Uterus (tissue), 2 donors: ENCODE measurements around the gene PTX4.

Experiments
- POLR2A ChIP-seq, 2 donors: fragments of 450-650 bp; IDR thresholded peaks; one replicate each; pipeline ENCODE4 v1.6.1; 2016; ENCODE audit warnings: antibody characterized with exemption in 2 of 2, mild to moderate bottlenecking in 1 of 2, moderate library complexity in 1 of 2
- TF ChIP-seq, protein P1 (sequence below), 4 experiments: fragments of 200-600 bp in 2 of 4; fragments of 450-650 bp in 2 of 4; sonication (generic) in 2 of 4; IDR thresholded peaks; one replicate each; pipeline ENCODE4 v1.5.1; 2016 to 2019; ENCODE audit warnings: antibody characterized with exemption in 4 of 4, mild to moderate bottlenecking in 2 of 4, moderate library complexity in 1 of 4

DNA sequence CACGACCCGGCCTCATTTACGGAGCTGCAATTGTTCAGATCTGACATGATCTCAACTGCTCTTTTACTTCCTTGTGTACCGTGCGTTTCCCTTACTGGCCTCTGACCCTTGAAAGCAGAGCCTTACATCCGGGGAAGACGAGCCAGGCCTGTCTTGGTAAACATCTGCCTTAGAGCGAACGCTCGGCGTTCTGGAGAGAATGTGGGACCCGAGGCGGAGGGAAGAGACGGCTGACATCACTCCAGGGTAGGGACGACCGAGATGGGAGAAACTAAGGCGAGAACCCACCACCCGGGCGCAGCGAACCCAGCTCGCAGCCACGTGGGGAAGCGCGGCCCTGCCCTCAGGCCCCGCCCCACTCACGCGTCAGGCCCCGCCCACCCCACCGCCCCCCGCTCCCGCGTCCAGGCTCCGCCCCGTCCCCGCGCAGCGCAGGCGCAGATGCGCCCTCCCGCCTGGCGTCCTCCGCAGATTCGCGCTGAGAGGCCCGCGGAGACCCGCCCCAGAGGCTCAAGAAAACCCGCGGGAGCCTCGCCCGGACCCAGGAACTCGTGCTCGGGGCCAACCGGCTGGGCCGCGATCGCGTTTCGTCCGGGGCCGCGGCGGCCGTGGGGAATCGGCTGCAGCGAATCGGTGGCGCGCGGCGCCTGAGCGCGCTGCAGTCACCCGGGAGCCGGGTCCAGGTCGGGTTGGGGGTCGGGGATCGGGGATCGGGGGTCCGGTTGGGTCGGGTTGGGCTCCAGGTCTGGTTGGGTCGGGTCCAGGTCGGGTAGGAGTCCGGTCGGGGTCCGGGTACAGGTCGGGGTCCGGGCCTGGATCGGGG, 4.4 kb upstream of the PTX4 start, which contains the start of gene TELO2:
- TF ChIP-seq POLR2A (IDR thresholded peaks at IDR 0.05), result peak in 1 of 2 donors; percentile 49
- TF ChIP-seq, protein P1, sequence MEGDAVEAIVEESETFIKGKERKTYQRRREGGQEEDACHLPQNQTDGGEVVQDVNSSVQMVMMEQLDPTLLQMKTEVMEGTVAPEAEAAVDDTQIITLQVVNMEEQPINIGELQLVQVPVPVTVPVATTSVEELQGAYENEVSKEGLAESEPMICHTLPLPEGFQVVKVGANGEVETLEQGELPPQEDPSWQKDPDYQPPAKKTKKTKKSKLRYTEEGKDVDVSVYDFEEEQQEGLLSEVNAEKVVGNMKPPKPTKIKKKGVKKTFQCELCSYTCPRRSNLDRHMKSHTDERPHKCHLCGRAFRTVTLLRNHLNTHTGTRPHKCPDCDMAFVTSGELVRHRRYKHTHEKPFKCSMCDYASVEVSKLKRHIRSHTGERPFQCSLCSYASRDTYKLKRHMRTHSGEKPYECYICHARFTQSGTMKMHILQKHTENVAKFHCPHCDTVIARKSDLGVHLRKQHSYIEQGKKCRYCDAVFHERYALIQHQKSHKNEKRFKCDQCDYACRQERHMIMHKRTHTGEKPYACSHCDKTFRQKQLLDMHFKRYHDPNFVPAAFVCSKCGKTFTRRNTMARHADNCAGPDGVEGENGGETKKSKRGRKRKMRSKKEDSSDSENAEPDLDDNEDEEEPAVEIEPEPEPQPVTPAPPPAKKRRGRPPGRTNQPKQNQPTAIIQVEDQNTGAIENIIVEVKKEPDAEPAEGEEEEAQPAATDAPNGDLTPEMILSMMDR (IDR thresholded peaks at IDR 0.05), result peak in 1 of 4 experiments; percentile 14
